ENCODE results near the gene S100A7A. TPM values are rescaled to one million over a fixed set of nuclear protein-coding genes. Genes with fewer than 3 reads are reported as not detected.

Gene S100A7A
- total and polyA plus RNA-seq, 2 of the 8 experiments (the other 6 are each of a cell fraction or from before 2014, with no cell fraction given): not detected

- H4K20me1 ChIP-seq (replicated peaks in 1 of 2; ENCODE audit: control insufficient read depth in 1 of 2, insufficient read depth in 2 of 2, low read length in 2 of 2): no peaks in the 10 kb centered on the region
- WGBS, 2 experiments (ENCODE audit: extremely low coverage in 1 of 2, insufficient coverage in 1 of 2, insufficient read length in 1 of 2, insufficient replicate concordance in 2 of 2, low coverage in 1 of 2, low lambda C conversion rate in 2 of 2, missing lambda C conversion rate in 1 of 2): 81% methylated on average over 3 of the region's 3 CpGs; no CpG with 5 or more reads in 1 of the 2 experiments
- no peak overlapping the region for H4K5ac ChIP-seq (ENCODE audit: insufficient read length, low read depth, low read length)
- no peak overlapping the region for H3K14ac ChIP-seq (ENCODE audit: insufficient read length)
- no peaks in the 10 kb centered on the region for H3K9me3 ChIP-seq (ENCODE audit: insufficient read depth in 2 of 2, low read depth in 1 of 2, low read length in 1 of 2)
- H2BK5ac ChIP-seq (ENCODE audit: low read depth, low read length): no peak overlapping the region
- H4K91ac ChIP-seq (replicated peaks; ENCODE audit: insufficient read length, low read length): no peak overlapping the region
- H3K18ac ChIP-seq (ENCODE audit: extremely low read depth, low read length): no peak overlapping the region
- ChIA-PET CTCF (ENCODE audit: partially characterized antibody) (interaction anchor here (0.7 to 4.7 kb wide), 10 partner anchors 8 to 103 kb away, joined by 3 to 33 read pairs (median 4); partner anchors contain the start of gene S100A9), POLR2A (ENCODE audit: partially characterized antibody) (no interaction called here)
- H2BK15ac ChIP-seq (ENCODE audit: low read length): no peak overlapping the region
- no peak overlapping the region for H2AFZ ChIP-seq (ENCODE audit: low read length)
- H3K27ac ChIP-seq (ENCODE audit: low read depth, low read length): no peak overlapping the region
- H3K4me1 ChIP-seq (replicated peaks in 1 of 4; ENCODE audit: control insufficient read depth in 3 of 4, insufficient read depth in 4 of 4, low read length in 3 of 4): no peaks in the 10 kb centered on the region
- H4K8ac ChIP-seq (ENCODE audit: extremely low read depth, insufficient read depth, low read length): no peak overlapping the region
- no peak for FAIRE-seq
- no peak overlapping the region for H3K4ac ChIP-seq (replicated peaks; ENCODE audit: insufficient read length, low read depth, low read length)
- H3K36me3 ChIP-seq (ENCODE audit: control insufficient read depth in 2 of 4, insufficient read depth in 4 of 4, low read length in 3 of 4): no peaks in the 10 kb centered on the region
- TF ChIP-seq SP2 (IDR thresholded peaks at IDR 0.05; ENCODE audit: low read length) (no peak), ZNF274 (IDR thresholded peaks at IDR 0.05; ENCODE audit: borderline replicate concordance, extremely low read depth, low read length) (no peak), SUZ12 (IDR thresholded peaks at IDR 0.05; ENCODE audit: low read length) (no peak), TAF7 (optimal IDR thresholded peaks at IDR 0.05; ENCODE audit: borderline replicate concordance, low read depth, low read length) (no peak), PHF8 (conservative IDR thresholded peaks at IDR 0.05; ENCODE audit: low read depth, low read length) (no peak), CBX5 (IDR thresholded peaks at IDR 0.05; ENCODE audit: low read depth, low read length) (no peak), JUND (IDR thresholded peaks at IDR 0.05; ENCODE audit: low read length) (no peak), HDAC2 (IDR thresholded peaks at IDR 0.05; ENCODE audit: borderline replicate concordance in 1 of 2, low read depth in 2 of 2, low read length in 2 of 2) (no peak), ATF2 (IDR thresholded peaks at IDR 0.05; ENCODE audit: low read length) (no peak), BRCA1 (IDR thresholded peaks at IDR 0.05; ENCODE audit: low read depth, low read length) (no peak), CTBP2 (IDR thresholded peaks at IDR 0.05; ENCODE audit: borderline replicate concordance, insufficient read depth, insufficient read length, low read length) (no peak), SRF (IDR thresholded peaks at IDR 0.05; ENCODE audit: low read depth, low read length) (no peak)
- H2BK12ac ChIP-seq (ENCODE audit: low read depth, low read length): no peak overlapping the region
- no peaks in the 10 kb centered on the region for H3K79me2 ChIP-seq (ENCODE audit: control insufficient read depth in 1 of 2, insufficient read depth in 2 of 2, low read length in 2 of 2)
- H3K23ac ChIP-seq (ENCODE audit: insufficient read length): no peak overlapping the region
- no peak overlapping the region for H3K4me2 ChIP-seq (ENCODE audit: insufficient read depth in 1 of 2, low read depth in 2 of 2, low read length in 2 of 2)
- H3K79me1 ChIP-seq (ENCODE audit: low read depth, low read length): no peaks in the 10 kb centered on the region
- no peak overlapping the region for H3K4me3 ChIP-seq (ENCODE audit: extremely low read depth in 1 of 4, insufficient read depth in 2 of 4, low read depth in 3 of 4, low read length in 4 of 4)
- H2AK5ac ChIP-seq (ENCODE audit: low read depth, low read length): no peak overlapping the region
- H3K23me2 ChIP-seq (ENCODE audit: low read depth, low read length): no peaks in the 10 kb centered on the region
- peaks cover 0 to 2% (median 0%) of the 10 kb centered on the region in 4 experiments; a peak in 1 of 7 replicates for H3K27me3 ChIP-seq (replicated peaks in 1 of 4; ENCODE audit: control insufficient read depth in 3 of 4, extremely low read depth in 1 of 4, insufficient read depth in 3 of 4, low read length in 3 of 4)
- no peak overlapping the region for H3K56ac ChIP-seq (replicated peaks; ENCODE audit: insufficient read length, low read depth, low read length)
- no peak overlapping the region for H2BK120ac ChIP-seq (replicated peaks; ENCODE audit: low read depth, low read length)
- H3K9ac ChIP-seq (replicated peaks in 1 of 4; ENCODE audit: extremely low read depth in 1 of 4, low read depth in 3 of 4, low read length in 3 of 4): no peak overlapping the region
- DNase-seq (ENCODE audit: low read depth in 1 of 2, low spot score in 2 of 2): no peak
- H2BK20ac ChIP-seq (ENCODE audit: low read length): no peak overlapping the region
Observed at GRCh38 chr1:153392258-153392657, 24.1 kb upstream of the S100A7A start.
